K562 (cell line): ENCODE measurements around the gene SMIM35. TPM values are rescaled to one million over a fixed set of nuclear protein-coding genes. Genes with fewer than 3 reads are reported as not detected.

Experiments used
- BRD4 ChIP-seq: fragments of 200-600 bp; sonication (generic); IDR thresholded peaks from 2 replicates; pipeline ENCODE4 v1.6.1; 2017; ENCODE audit warnings: inconsistent platforms
- CBFB ChIP-seq: sonication (generic); formaldehyde crosslinking; IDR thresholded peaks from 2 replicates; pipeline ENCODE4 v1.4.0; 2020; ENCODE audit warnings: mild to moderate bottlenecking, missing genetic modification reagents
- CREB5 ChIP-seq: fragments of 250-450 bp; sonication (Bioruptor Pico); IDR thresholded peaks from 2 replicates; pipeline ENCODE4 v1.5.0; 2020; ENCODE audit warnings: mild to moderate bottlenecking
- DDX20 ChIP-seq: fragments of 450-650 bp; IDR thresholded peaks from 2 replicates; pipeline ENCODE4 v1.6.1; 2016; ENCODE audit warnings: missing genetic modification characterization, low read depth, mild to moderate bottlenecking, missing compliant biosample characterization, moderate library complexity
- E4F1 ChIP-seq: fragments of 250-450 bp; sonication (Bioruptor Pico); IDR thresholded peaks from 2 replicates; pipeline ENCODE4 v1.5.0; 2021; ENCODE audit warnings: mild to moderate bottlenecking, borderline replicate concordance
- ELF2 ChIP-seq: fragments of 250-450 bp; sonication (Bioruptor Pico); IDR thresholded peaks from 2 replicates; pipeline ENCODE4 v1.5.0; 2021; ENCODE audit warnings: mild to moderate bottlenecking
- HMGXB4 ChIP-seq: sonication (generic); formaldehyde crosslinking; IDR thresholded peaks from 2 replicates; pipeline ENCODE4 v1.8.1; 2023; ENCODE audit warnings: mild to moderate bottlenecking, missing genetic modification reagents
- PHF8 ChIP-seq: fragments of 200-600 bp; sonication (generic); IDR thresholded peaks from 2 replicates; pipeline ENCODE4 v1.6.1; 2012; ENCODE audit warnings: mixed run types, mild to moderate bottlenecking, inconsistent platforms, low read length, moderate library complexity, borderline replicate concordance
- POLR2H ChIP-seq: IDR thresholded peaks from 2 replicates; pipeline ENCODE4 v1.6.1; 2016; ENCODE audit warnings: missing genetic modification characterization, low read depth, mild to moderate bottlenecking, control low read depth, missing compliant biosample characterization, moderate library complexity
- SMARCB1 ChIP-seq: IDR thresholded peaks from 2 replicates; pipeline ENCODE4 v1.6.1; 2011; ENCODE audit warnings: improper control_type of control experiment, low read depth; ENCODE audit not compliant: insufficient read length
- TARDBP ChIP-seq: fragments of 450-650 bp; IDR thresholded peaks from 2 replicates; pipeline ENCODE4 v1.6.1; 2016
- YY1 ChIP-seq, 3 experiments: IDR thresholded peaks; 2 replicates each; pipeline ENCODE4 v1.6.1; 2011; ENCODE audit warnings: low read length in 2 of 3, mild to moderate bottlenecking in 2 of 3, moderate library complexity in 2 of 3, borderline replicate concordance in 1 of 3, control low read depth in 1 of 3, low read depth in 1 of 3; ENCODE audit not compliant: insufficient read depth in 3 of 3, insufficient replicate concordance in 2 of 3, control insufficient read depth in 1 of 3, insufficient read length in 1 of 3; ENCODE audit errors: extremely low read depth in 1 of 3
- ZC3H4 ChIP-seq: sonication (generic); formaldehyde crosslinking; IDR thresholded peaks from 2 replicates; pipeline ENCODE4 v1.9.0; 2021; ENCODE audit warnings: missing genetic modification reagents, borderline replicate concordance
- ZNF212 ChIP-seq: fragments of 450-650 bp; formaldehyde crosslinking; IDR thresholded peaks from 2 replicates; pipeline ENCODE4 v1.4.0; 2020; ENCODE audit warnings: mild to moderate bottlenecking
- ZNF41 ChIP-seq: fragments of 250-450 bp; sonication (Bioruptor Pico); conservative IDR thresholded peaks from 2 replicates; pipeline ENCODE4 v1.4.0; 2020; ENCODE audit warnings: mild to moderate bottlenecking
- ZNF695 ChIP-seq: fragments of 450-650 bp; formaldehyde crosslinking; IDR thresholded peaks from 2 replicates; pipeline ENCODE4 v1.4.0; 2020; ENCODE audit warnings: mild to moderate bottlenecking, moderate library complexity
- polyA plus RNA-seq, 8 experiments: library from polyadenylated mRNA; depleted of rRNA in 4 of 8; stranded (reverse) in 5 of 8; unstranded in 3 of 8; fragments of >200 nt; fragmentation: Nextera tagmentation in 2 of 8; fragmentation: Illumina TruSeq in 1 of 8; extraction: Ambion mirVana in 2 of 8; extraction: Trizol in 1 of 8; gene quantifications; 2 replicates each; pipeline versions ENCODE4 v1.2.1 to v1.2.3, GENCODE V29; 2011 to 2014; ENCODE audit warnings: inconsistent platforms in 1 of 8, missing spikeins in 1 of 8
- total RNA-seq, 7 experiments: library from RNA; depleted of rRNA in 6 of 7; stranded (reverse); fragments of >200 nt in 6 of 7; fragmentation: Illumina TruSeq in 2 of 7; extraction: Trizol in 2 of 7; gene quantifications; 2 replicates each; pipeline versions ENCODE4 v1.2.1 to v1.2.3, GENCODE V29; 2011 to 2021; ENCODE audit warnings: low replicate concordance in 1 of 7
- TF ChIP-seq, protein P1 (sequence below): fragments of 450-650 bp; IDR thresholded peaks from 2 replicates; pipeline ENCODE4 v1.6.1; 2017; ENCODE audit warnings: mild to moderate bottlenecking, moderate library complexity
- TF ChIP-seq, protein P2 (sequence below): IDR thresholded peaks from 2 replicates; pipeline ENCODE4 v1.6.1; 2011; ENCODE audit not compliant: insufficient read length; ENCODE audit errors: extremely low read depth

Gene SMIM35
- total and polyA plus RNA-seq, 9 of the 15 experiments (the other 6 are each of a cell fraction or from before 2014, with no cell fraction given): 0.03 TPM; not detected in 7

- TF ChIP-seq E4F1: no peak
- TF ChIP-seq ZNF695 (CRISPR knock-in tag): no peak
- 0 out of 2 replicates have a peak, but pooled peaks have one; percentile 54 for TF ChIP-seq BRD4
- TF ChIP-seq POLR2H (tag): no peak; the same call in 1 of the 2 replicates
- TF ChIP-seq ZNF212: no peak
- no peak for TF ChIP-seq ZNF41 (CRISPR knock-in tag)
- TF ChIP-seq ZC3H4 (CRISPR knock-in tag): peak; percentile 68; the same call in 1 of the 2 replicates
- peak; percentile 96 for TF ChIP-seq TARDBP
- TF ChIP-seq CBFB: no peak
- TF ChIP-seq, protein P1, sequence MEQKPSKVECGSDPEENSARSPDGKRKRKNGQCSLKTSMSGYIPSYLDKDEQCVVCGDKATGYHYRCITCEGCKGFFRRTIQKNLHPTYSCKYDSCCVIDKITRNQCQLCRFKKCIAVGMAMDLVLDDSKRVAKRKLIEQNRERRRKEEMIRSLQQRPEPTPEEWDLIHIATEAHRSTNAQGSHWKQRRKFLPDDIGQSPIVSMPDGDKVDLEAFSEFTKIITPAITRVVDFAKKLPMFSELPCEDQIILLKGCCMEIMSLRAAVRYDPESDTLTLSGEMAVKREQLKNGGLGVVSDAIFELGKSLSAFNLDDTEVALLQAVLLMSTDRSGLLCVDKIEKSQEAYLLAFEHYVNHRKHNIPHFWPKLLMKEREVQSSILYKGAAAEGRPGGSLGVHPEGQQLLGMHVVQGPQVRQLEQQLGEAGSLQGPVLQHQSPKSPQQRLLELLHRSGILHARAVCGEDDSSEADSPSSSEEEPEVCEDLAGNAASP: no peak
- TF ChIP-seq CREB5 (CRISPR knock-in tag): no peak
- peak; percentile 86; the same call in 1 of the 2 replicates for TF ChIP-seq PHF8
- TF ChIP-seq DDX20 (tag): no peak
- TF ChIP-seq YY1 (IDR thresholded peaks at IDR 0.05; ENCODE audit: borderline replicate concordance in 1 of 3, control insufficient read depth in 1 of 3, extremely low read depth in 1 of 3, insufficient read depth in 3 of 3, insufficient read length in 1 of 3, insufficient replicate concordance in 2 of 3, low read depth in 1 of 3, low read length in 2 of 3): peak in 1 of 3 experiments; percentile 28
- TF ChIP-seq HMGXB4 (CRISPR knock-in tag): no peak; the same call in 1 of the 2 replicates
- TF ChIP-seq, protein P2, sequence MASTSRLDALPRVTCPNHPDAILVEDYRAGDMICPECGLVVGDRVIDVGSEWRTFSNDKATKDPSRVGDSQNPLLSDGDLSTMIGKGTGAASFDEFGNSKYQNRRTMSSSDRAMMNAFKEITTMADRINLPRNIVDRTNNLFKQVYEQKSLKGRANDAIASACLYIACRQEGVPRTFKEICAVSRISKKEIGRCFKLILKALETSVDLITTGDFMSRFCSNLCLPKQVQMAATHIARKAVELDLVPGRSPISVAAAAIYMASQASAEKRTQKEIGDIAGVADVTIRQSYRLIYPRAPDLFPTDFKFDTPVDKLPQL: no peak
- TF ChIP-seq SMARCB1: no peak
- TF ChIP-seq ELF2 (CRISPR knock-in tag): no peak
Measured at GRCh38 chr11:117985953-117986887, 100.5 kb downstream of the SMIM35 start, which contains the start of gene IL10RA (continued).
